H1 (cell line): ENCODE measurements around the gene SIPA1L2. TPM values are rescaled to one million over a fixed set of nuclear protein-coding genes. Genes with fewer than 3 reads are reported as not detected.

Experiments used
- CTCF ChIA-PET: fragments of 300-600 bp; sonication (Branson Sonifier 250); formaldehyde crosslinking; loops from one replicate; lab custom pipeline; 2021; ENCODE audit not compliant: partially characterized antibody; lab: Charles Lee
- POLR2A ChIA-PET: fragments of 300-600 bp; sonication (Branson Sonifier 250); formaldehyde crosslinking; loops from one replicate; lab custom pipeline; 2021; ENCODE audit warnings: inconsistent platforms; ENCODE audit not compliant: partially characterized antibody; lab: Charles Lee
- DNase-seq, 2 experiments: peaks; one replicate each; pipeline versions ENCODE4 v3.0.0 to v3.0.0-alpha.2; 2010 to 2022; ENCODE audit warnings: low spot score in 2 of 2, low read depth in 1 of 2, mixed read lengths in 1 of 2
- FAIRE-seq: peaks from 2 replicates; lab custom pipeline; 2011; peaks lifted over from hg19 to GRCh38; lab: Jason Lieb, UNC
- H2AFZ ChIP-seq: 2 replicates; pipeline ENCODE4 v1.8.1; 2012; ENCODE audit warnings: low read length, inconsistent platforms
- H2AK5ac ChIP-seq: 2 replicates; pipeline ENCODE4 v1.6.1; 2013; ENCODE audit warnings: low read depth, low read length
- H2BK120ac ChIP-seq: replicated peaks from 2 replicates; pipeline ENCODE3; 2013; ENCODE audit warnings: low read depth, low read length, inconsistent platforms
- H2BK12ac ChIP-seq: 2 replicates; pipeline ENCODE4 v1.6.1; 2013; ENCODE audit warnings: low read depth, low read length
- H2BK15ac ChIP-seq: 2 replicates; pipeline ENCODE4 v1.6.1; 2013; ENCODE audit warnings: low read length
- H2BK20ac ChIP-seq: 2 replicates; pipeline ENCODE4 v1.6.1; 2013; ENCODE audit warnings: low read length
- H2BK5ac ChIP-seq: 2 replicates; pipeline ENCODE4 v1.6.1; 2013; ENCODE audit warnings: low read depth, low read length
- H3K14ac ChIP-seq: 2 replicates; pipeline ENCODE4 v1.6.1; 2013; ENCODE audit warnings: inconsistent platforms; ENCODE audit not compliant: insufficient read length
- H3K18ac ChIP-seq: 2 replicates; pipeline ENCODE4 v1.6.1; 2013; ENCODE audit warnings: low read length; ENCODE audit errors: extremely low read depth
- H3K23ac ChIP-seq: 2 replicates; pipeline ENCODE4 v1.6.1; 2013; ENCODE audit warnings: inconsistent platforms; ENCODE audit not compliant: insufficient read length
- H3K23me2 ChIP-seq: 2 replicates; pipeline ENCODE4 v1.6.1; 2013; ENCODE audit warnings: low read depth, low read length
- H3K27ac ChIP-seq: 2 replicates; pipeline ENCODE4 v1.6.1; 2011; ENCODE audit warnings: low read depth, low read length, inconsistent platforms
- H3K27me3 ChIP-seq, 4 experiments: replicated peaks in 1 of 4; 1 replicate in 1 of 4; 2 replicates in 3 of 4; pipeline versions ENCODE4 v1.6.1 to v1.8.1; 2011 to 2013; ENCODE audit warnings: low read length in 3 of 4, mild to moderate bottlenecking in 3 of 4, inconsistent platforms in 2 of 4, mixed read lengths in 2 of 4, moderate library complexity in 1 of 4; ENCODE audit not compliant: control insufficient read depth in 3 of 4, insufficient read depth in 3 of 4; ENCODE audit errors: extremely low read depth in 1 of 4
- H3K36me3 ChIP-seq, 4 experiments: 2 replicates each; pipeline versions ENCODE4 v1.6.1 to v1.8.1; 2011 to 2013; ENCODE audit warnings: mild to moderate bottlenecking in 4 of 4, low read length in 3 of 4, moderate library complexity in 2 of 4, control low read depth in 1 of 4, inconsistent platforms in 1 of 4; ENCODE audit not compliant: insufficient read depth in 4 of 4, control insufficient read depth in 2 of 4
- H3K4ac ChIP-seq: replicated peaks from 2 replicates; pipeline ENCODE3; 2013; ENCODE audit warnings: low read length, low read depth, mixed read lengths, inconsistent platforms; ENCODE audit not compliant: insufficient read length
- H3K4me1 ChIP-seq, 4 experiments: replicated peaks in 1 of 4; 1 replicate in 1 of 4; 2 replicates in 3 of 4; pipeline versions ENCODE4 v1.6.1 to v1.8.1; 2011 to 2013; ENCODE audit warnings: low read length in 3 of 4, inconsistent platforms in 2 of 4, mixed read lengths in 1 of 4; ENCODE audit not compliant: insufficient read depth in 4 of 4, control insufficient read depth in 3 of 4
- H3K4me2 ChIP-seq, 2 experiments: 2 replicates each; pipeline versions ENCODE4 v1.6.1 to v1.8.1; 2011 to 2013; ENCODE audit warnings: low read depth in 2 of 2, low read length in 2 of 2, control low read depth in 1 of 2, inconsistent platforms in 1 of 2, mild to moderate bottlenecking in 1 of 2; ENCODE audit not compliant: insufficient read depth in 1 of 2
- H3K4me3 ChIP-seq, 4 experiments: fragments of 200-600, 300-600 bp in 1 of 4; sonication (generic), shearing (Covaris generic), sonication (Bioruptor Twin) in 1 of 4; 2 replicates each; pipeline versions ENCODE4 v1.5.1 to v1.8.1; 2011 to 2016; ENCODE audit warnings: low read length in 4 of 4, low read depth in 3 of 4, control low read depth in 2 of 4, inconsistent platforms in 2 of 4, mild to moderate bottlenecking in 2 of 4, mixed read lengths in 1 of 4, moderate library complexity in 1 of 4; ENCODE audit not compliant: insufficient read depth in 2 of 4; ENCODE audit errors: extremely low read depth in 1 of 4
- H3K56ac ChIP-seq: replicated peaks from 2 replicates; pipeline ENCODE3; 2013; ENCODE audit warnings: low read depth, mild to moderate bottlenecking, mixed read lengths, low read length, inconsistent platforms; ENCODE audit not compliant: insufficient read length
- H3K79me1 ChIP-seq: 2 replicates; pipeline ENCODE4 v1.6.1; 2013; ENCODE audit warnings: low read depth, low read length, control low read depth
- H3K79me2 ChIP-seq, 2 experiments: 2 replicates each; pipeline versions ENCODE4 v1.6.1 to v1.8.1; 2012 to 2013; ENCODE audit warnings: low read length in 2 of 2, mild to moderate bottlenecking in 2 of 2, inconsistent platforms in 1 of 2; ENCODE audit not compliant: insufficient read depth in 2 of 2, control insufficient read depth in 1 of 2
- H3K9ac ChIP-seq, 4 experiments: replicated peaks in 1 of 4; 1 replicate in 1 of 4; 2 replicates in 3 of 4; pipeline versions ENCODE4 v1.6.1 to v1.8.1; 2011 to 2013; ENCODE audit warnings: low read depth in 3 of 4, low read length in 3 of 4, control low read depth in 2 of 4, mild to moderate bottlenecking in 2 of 4, moderate library complexity in 2 of 4, inconsistent platforms in 1 of 4; ENCODE audit errors: extremely low read depth in 1 of 4
- H3K9me3 ChIP-seq, 2 experiments: 2 replicates each; pipeline versions ENCODE4 v1.6.1 to v1.8.1; 2012 to 2013; ENCODE audit warnings: mild to moderate bottlenecking in 2 of 2, moderate library complexity in 2 of 2, control low read depth in 1 of 2, inconsistent platforms in 1 of 2, low read depth in 1 of 2, low read length in 1 of 2, mixed read lengths in 1 of 2; ENCODE audit not compliant: insufficient read depth in 2 of 2
- H4K20me1 ChIP-seq, 2 experiments: replicated peaks in 1 of 2; 2 replicates each; pipeline versions ENCODE3 to v1.8.1; 2011 to 2013; ENCODE audit warnings: inconsistent platforms in 2 of 2, low read length in 2 of 2, mild to moderate bottlenecking in 1 of 2; ENCODE audit not compliant: insufficient read depth in 2 of 2, control insufficient read depth in 1 of 2
- H4K5ac ChIP-seq: 2 replicates; pipeline ENCODE4 v1.6.1; 2013; ENCODE audit warnings: low read length, low read depth, mixed read lengths, inconsistent platforms; ENCODE audit not compliant: insufficient read length
- H4K8ac ChIP-seq: 2 replicates; pipeline ENCODE4 v1.8.0; 2013; ENCODE audit warnings: mild to moderate bottlenecking, moderate library complexity, low read length, inconsistent platforms; ENCODE audit not compliant: insufficient read depth; ENCODE audit errors: extremely low read depth
- H4K91ac ChIP-seq: replicated peaks from 2 replicates; pipeline ENCODE3; 2013; ENCODE audit warnings: low read length, mixed read lengths, inconsistent platforms; ENCODE audit not compliant: insufficient read length
- BRCA1 ChIP-seq: IDR thresholded peaks from 2 replicates; pipeline ENCODE4 v1.6.1; 2012; ENCODE audit warnings: low read depth, low read length, improper control_type of control experiment
- CREB1 ChIP-seq: IDR thresholded peaks from 2 replicates; pipeline ENCODE4 v1.6.1; 2012; ENCODE audit warnings: inconsistent platforms
- EP300 ChIP-seq, 2 experiments: IDR thresholded peaks; 1 replicate in 1 of 2; 2 replicates in 1 of 2; pipeline ENCODE4 v1.6.1; 2011 to 2012; ENCODE audit warnings: low read depth in 2 of 2, low read length in 2 of 2, mild to moderate bottlenecking in 2 of 2, borderline replicate concordance in 1 of 2, inconsistent platforms in 1 of 2, moderate library complexity in 1 of 2
- EZH2 ChIP-seq: fragments of 200-600 bp; sonication (generic); IDR thresholded peaks from 2 replicates; pipeline ENCODE4 v1.7.1; 2012; ENCODE audit warnings: low read depth, mild to moderate bottlenecking, moderate library complexity, low read length, inconsistent platforms; ENCODE audit not compliant: severe bottlenecking
- RNF2 ChIP-seq: fragments of 200-900, 300-1000 bp; sonication (generic); IDR thresholded peaks from 2 replicates; pipeline ENCODE4 v1.7.1; 2016; ENCODE audit warnings: borderline replicate concordance, low read depth, mild to moderate bottlenecking, antibody characterized with exemption, low read length; ENCODE audit not compliant: poor library complexity, severe bottlenecking; ENCODE audit errors: missing control alignments
- SIX5 ChIP-seq: IDR thresholded peaks from 2 replicates; pipeline ENCODE4 v1.6.1; 2011; ENCODE audit warnings: mild to moderate bottlenecking, low read depth, low read length
- YY1 ChIP-seq: IDR thresholded peaks from 2 replicates; pipeline ENCODE4 v1.6.1; 2011; ENCODE audit warnings: low read depth, mild to moderate bottlenecking, low read length
- WGBS, 2 experiments: shearing (Covaris generic) in 1 of 2; methylation state at CpG; one replicate each; pipeline versions ENCODE4 v1.1.6 to v1.1.7; 2013 to 2015; ENCODE audit warnings: low lambda C conversion rate in 2 of 2, mixed read lengths in 2 of 2, inconsistent platforms in 1 of 2, low coverage in 1 of 2, missing lambda C conversion rate in 1 of 2; ENCODE audit not compliant: insufficient replicate concordance in 2 of 2, insufficient coverage in 1 of 2, insufficient read length in 1 of 2; ENCODE audit errors: extremely low coverage in 1 of 2, missing lambda C conversion rate in 1 of 2; 5-methylcytosine and 5-hydroxymethylcytosine counted together
- polyA plus RNA-seq, 7 experiments: library from polyadenylated mRNA; depleted of rRNA in 3 of 7; stranded (reverse) in 5 of 7; unstranded in 2 of 7; fragments of >200 nt in 5 of 7; fragments of 200-250 nt in 2 of 7; gene quantifications; 1 replicate in 5 of 7; 2 replicates in 1 of 7; 4 replicates in 1 of 7; pipeline versions ENCODE4 v1.2.1 to v1.2.3, GENCODE V29; 2011 to 2013; ENCODE audit warnings: missing spikeins in 2 of 7, mixed read lengths in 2 of 7
- total RNA-seq: library from RNA; stranded (reverse); fragmentation: NEBNext Ultra II Directional; extraction: Animal tissue kit (Norgen Biotek cat#: 25700); gene quantifications from 2 replicates; pipeline ENCODE4 v1.2.1, GENCODE V29; 2021
- TF ChIP-seq, protein P1 (sequence below): IDR thresholded peaks from 2 replicates; pipeline ENCODE4 v1.6.1; 2011; ENCODE audit warnings: low read depth, mild to moderate bottlenecking, low read length; ENCODE audit not compliant: insufficient read depth
- TF ChIP-seq, protein P2 (sequence below), 3 experiments: IDR thresholded peaks; 1 replicate in 2 of 3; 2 replicates in 1 of 3; pipeline versions ENCODE4 v1.5.1 to v1.6.1; 2011; ENCODE audit warnings: low read length in 3 of 3, mild to moderate bottlenecking in 3 of 3, inconsistent platforms in 2 of 3, low read depth in 1 of 3, moderate library complexity in 1 of 3; ENCODE audit not compliant: insufficient read depth in 1 of 3; ENCODE audit errors: control extremely low read depth in 1 of 3

The SIPA1L2 gene
- total and polyA plus RNA-seq, 2 of the 8 experiments (the other 6 are each of a cell fraction or from before 2014, with no cell fraction given): 7.7 to 13.2 TPM

DNA sequence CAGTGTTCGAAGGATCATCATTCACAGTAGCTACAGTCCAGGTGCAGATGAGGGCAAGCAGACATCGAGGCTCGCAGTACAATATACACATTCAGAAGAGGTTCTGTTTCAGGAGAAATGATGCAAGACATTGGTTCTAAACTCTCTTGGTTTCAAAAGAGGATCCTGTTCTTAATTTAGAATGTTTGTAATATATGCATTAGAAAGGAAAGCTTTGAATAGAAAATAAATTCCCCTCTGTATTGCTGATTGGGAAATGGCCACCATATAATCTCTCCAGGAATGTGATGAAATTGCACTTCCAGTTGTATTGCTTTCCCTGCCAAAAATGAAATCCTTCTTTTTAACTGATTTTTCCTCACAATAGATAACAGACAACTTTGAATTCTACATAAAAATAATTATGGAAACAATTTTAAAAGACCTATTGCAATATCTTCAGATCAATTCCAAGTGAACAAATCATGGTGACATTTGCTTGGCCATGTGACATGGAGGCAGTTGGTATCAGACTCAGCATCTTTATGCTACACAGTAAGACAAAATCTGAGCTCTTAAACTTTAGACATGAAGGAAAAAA is 27.6 kb upstream of the SIPA1L2 start:
- no peak overlapping the region for H3K4me3 ChIP-seq
- no peak overlapping the region for H3K4ac ChIP-seq
- no peak overlapping the region for H4K8ac ChIP-seq
- no peak overlapping the region for H3K27ac ChIP-seq
- H3K9me3 ChIP-seq: no peaks in the 10 kb centered on the region
- FAIRE-seq: no peak
- H2BK12ac ChIP-seq: no peak overlapping the region
- H3K23me2 ChIP-seq: no peaks in the 10 kb centered on the region
- no peak overlapping the region for H2BK5ac ChIP-seq
- H3K27me3 ChIP-seq: no peaks in the 10 kb centered on the region
- H3K9ac ChIP-seq: no peak overlapping the region
- no peak overlapping the region for H2AK5ac ChIP-seq
- no peak overlapping the region for H2AFZ ChIP-seq
- H3K18ac ChIP-seq: no peak overlapping the region
- no peak overlapping the region for H3K56ac ChIP-seq
- no peaks in the 10 kb centered on the region for H4K20me1 ChIP-seq
- peaks cover 0 to 7% (median 0%) of the 10 kb centered on the region in 4 experiments; a peak in 1 of 7 replicates for H3K4me1 ChIP-seq
- TF ChIP-seq, protein P1, sequence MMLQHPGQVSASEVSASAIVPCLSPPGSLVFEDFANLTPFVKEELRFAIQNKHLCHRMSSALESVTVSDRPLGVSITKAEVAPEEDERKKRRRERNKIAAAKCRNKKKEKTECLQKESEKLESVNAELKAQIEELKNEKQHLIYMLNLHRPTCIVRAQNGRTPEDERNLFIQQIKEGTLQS: no peak
- TF ChIP-seq YY1 (no peak), SIX5 (no peak), CREB1 (no peak), BRCA1 (no peak), RNF2 (no peak), EP300 (IDR thresholded peaks at IDR 0.05; ENCODE audit: borderline replicate concordance in 1 of 2, low read depth in 2 of 2, low read length in 2 of 2) (no peak), EZH2 (no peak)
- TF ChIP-seq, protein P2, sequence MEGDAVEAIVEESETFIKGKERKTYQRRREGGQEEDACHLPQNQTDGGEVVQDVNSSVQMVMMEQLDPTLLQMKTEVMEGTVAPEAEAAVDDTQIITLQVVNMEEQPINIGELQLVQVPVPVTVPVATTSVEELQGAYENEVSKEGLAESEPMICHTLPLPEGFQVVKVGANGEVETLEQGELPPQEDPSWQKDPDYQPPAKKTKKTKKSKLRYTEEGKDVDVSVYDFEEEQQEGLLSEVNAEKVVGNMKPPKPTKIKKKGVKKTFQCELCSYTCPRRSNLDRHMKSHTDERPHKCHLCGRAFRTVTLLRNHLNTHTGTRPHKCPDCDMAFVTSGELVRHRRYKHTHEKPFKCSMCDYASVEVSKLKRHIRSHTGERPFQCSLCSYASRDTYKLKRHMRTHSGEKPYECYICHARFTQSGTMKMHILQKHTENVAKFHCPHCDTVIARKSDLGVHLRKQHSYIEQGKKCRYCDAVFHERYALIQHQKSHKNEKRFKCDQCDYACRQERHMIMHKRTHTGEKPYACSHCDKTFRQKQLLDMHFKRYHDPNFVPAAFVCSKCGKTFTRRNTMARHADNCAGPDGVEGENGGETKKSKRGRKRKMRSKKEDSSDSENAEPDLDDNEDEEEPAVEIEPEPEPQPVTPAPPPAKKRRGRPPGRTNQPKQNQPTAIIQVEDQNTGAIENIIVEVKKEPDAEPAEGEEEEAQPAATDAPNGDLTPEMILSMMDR (IDR thresholded peaks at IDR 0.05; ENCODE audit: control extremely low read depth in 1 of 3, insufficient read depth in 1 of 3, low read depth in 1 of 3, low read length in 3 of 3): no peak
- H3K79me1 ChIP-seq: no peaks in the 10 kb centered on the region
- no peaks in the 10 kb centered on the region for H3K36me3 ChIP-seq
- H3K14ac ChIP-seq: no peak overlapping the region
- H4K91ac ChIP-seq: no peak overlapping the region
- ChIA-PET CTCF (interaction anchor here (0.6 to 1.4 kb wide), 4 partner anchors 14 to 900 kb away, joined by 3 read pairs; no protein-coding TSS in a partner anchor), POLR2A (no interaction called here)
- no peak overlapping the region for H2BK20ac ChIP-seq
- no peak overlapping the region for H2BK120ac ChIP-seq
- H3K79me2 ChIP-seq: no peaks in the 10 kb centered on the region
- H3K4me2 ChIP-seq: no peak overlapping the region
- no peak overlapping the region for H2BK15ac ChIP-seq
- H3K23ac ChIP-seq: no peak overlapping the region
- DNase-seq: no peak
- H4K5ac ChIP-seq: no peak overlapping the region
- 93% methylated on average over 3 of the region's 3 CpGs; no CpG with 5 or more reads in 1 of the 2 experiments for WGBS, 2 experiments
